Urothelium cell line (cell line): ENCODE measurements around the gene HSD3B1.
"Not testable (repeated sequence)": the region's sequence is repeated elsewhere in the genome, so short reads cannot be mapped to it uniquely, and the experiment has no call there.

Experiments
- DNase-seq: peaks from one replicate; pipeline ENCODE4 v3.0.0; 2011; ENCODE audit warnings: low spot score, mixed read lengths
- FAIRE-seq: peaks from 2 replicates; lab custom pipeline; 2011; peaks lifted over from hg19 to GRCh38; lab: Jason Lieb, UNC

Gene HSD3B1

DNA sequence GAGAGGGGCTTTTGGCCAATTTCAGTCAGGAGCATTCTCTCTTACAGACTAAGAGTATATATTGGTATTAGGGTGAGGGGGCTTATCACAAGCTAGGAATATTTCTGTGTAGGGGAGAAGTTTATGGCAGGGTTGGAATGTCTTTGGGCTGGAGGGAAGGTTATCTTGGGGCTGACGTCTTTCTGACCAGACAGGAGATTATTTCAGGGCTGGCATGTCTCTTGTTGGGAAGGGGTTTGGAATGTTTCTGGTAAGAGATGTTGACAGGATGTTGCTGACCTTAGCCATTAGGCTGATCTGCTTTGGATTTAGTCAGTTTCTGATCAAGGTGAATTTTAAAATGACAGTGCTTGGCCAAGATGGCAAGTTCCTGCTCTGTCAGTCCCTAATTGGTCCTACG, 17.8 kb upstream of the HSD3B1 start:
- FAIRE-seq, result no peak
- DNase-seq, result no peak

DNA sequence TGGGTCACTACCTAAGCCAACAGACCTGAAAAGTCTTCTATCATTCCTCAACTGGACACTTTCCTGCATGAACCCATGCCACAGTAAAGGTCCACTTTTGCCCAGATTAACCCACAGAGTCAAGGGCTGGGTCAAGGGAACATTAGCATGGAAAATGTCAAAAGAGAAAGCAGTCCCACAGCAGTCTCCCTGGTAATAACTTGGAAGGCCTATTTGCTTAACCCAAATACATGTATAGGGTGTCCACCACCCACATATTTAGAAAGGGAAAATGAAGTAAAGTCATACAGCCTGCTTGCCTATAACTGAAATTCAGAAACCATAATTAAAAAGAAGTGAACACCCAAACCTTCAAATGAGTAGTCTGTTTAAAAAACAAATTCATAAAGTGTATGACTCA, 16.1 kb upstream of the HSD3B1 start:
- FAIRE-seq, result no peak
- no peak for DNase-seq

DNA sequence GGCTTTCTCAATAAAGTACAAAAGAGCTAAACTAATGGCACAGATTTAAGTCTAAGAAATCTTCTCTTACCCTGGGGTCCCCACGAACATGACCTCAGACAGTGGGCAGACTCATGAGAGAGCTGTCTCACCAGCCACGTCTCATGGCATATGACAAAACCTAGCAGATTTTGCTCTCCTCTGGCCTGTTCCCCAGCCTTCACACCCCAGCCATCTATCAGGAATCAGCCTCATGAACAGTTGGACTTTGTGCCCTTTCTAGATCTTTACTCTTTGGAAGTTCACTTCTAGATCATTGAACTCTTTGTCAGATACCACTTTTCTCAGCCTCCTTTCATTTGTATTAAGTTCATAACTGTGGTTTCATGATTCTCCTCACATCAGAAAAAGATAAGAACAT, 14.2 kb upstream of the HSD3B1 start:
- DNase-seq (no peak), FAIRE-seq (no peak)

DNA sequence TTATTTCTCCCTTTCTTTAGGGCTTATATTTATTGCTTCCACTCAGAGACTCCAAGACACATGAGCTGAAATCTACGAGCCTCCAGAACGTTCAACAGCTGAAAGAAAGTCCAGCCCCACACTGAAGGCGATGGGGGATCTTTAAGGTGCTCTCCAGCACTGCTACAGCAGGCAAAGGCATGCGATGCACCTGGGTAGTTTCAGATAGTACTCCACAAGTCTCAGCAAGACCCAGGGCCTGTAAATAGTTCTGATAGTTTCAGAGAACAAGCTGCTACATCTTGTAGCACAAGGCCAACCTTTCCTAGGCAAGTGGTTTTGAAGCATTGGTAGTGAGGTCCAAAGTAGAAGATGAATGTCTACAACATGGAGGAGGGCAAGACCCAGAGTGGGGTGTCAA, 2.2 kb upstream of the HSD3B1 start:
- no peak for DNase-seq
- no peak for FAIRE-seq

DNA sequence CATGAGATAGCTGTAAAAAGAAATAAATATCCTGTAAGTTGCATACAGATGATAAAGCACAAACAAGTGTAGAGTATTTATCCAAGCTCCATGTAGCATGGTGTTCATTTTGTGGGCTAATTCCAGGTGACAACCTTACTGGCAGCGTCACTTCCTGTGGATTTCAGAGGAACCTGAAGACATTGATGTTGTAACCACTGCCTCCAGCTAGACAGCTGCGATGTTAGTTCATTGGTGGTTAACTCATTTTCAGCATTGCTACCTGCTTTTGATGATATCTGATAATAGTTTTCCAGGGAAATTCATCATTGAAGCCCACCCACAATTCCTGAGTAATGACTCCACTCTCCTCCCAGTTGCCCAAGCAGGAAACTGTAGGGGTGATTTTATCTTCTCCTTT, 3.0 kb downstream of the HSD3B1 start:
- no peak for FAIRE-seq
- no peak for DNase-seq

DNA sequence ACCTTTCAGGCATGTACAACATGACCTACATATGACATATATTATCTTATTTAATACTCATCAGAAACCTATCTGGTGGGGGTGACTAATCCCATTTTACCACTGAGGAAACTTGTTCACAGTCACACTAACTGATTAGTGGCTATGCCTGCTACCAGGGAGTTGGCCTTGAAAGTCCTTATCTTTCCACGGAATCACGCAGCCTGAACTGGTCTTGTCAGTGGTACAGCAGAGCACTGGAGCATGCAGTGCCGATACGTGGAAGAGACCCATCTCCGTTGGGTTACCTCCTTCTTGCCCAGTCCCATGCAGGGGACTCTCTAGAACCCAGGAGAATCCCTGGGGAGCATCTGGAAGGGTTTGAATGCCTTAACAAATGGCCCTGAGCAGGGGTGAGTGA, 8.2 kb downstream of the HSD3B1 start:
- FAIRE-seq (no peak), DNase-seq (no peak)

DNA sequence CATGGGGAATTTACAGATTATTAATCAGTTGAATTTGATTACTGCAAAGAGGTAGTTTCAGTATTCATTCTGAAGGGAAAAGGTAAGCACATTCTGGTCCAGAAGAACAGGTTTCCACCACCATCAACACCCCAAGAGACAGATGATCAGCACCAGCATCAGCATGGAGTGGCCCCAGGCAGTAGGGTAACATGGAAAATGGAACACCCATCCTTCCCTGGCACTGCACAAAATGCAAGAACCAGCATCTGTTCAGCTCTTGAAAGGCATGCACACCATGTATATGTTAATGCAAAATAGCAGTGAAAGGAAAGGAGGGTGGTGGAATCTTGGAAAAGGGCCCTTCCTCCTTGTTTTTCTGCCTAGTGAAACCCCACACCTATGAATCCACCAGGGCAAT, 9.2 kb downstream of the HSD3B1 start:
- no peak for DNase-seq

DNA sequence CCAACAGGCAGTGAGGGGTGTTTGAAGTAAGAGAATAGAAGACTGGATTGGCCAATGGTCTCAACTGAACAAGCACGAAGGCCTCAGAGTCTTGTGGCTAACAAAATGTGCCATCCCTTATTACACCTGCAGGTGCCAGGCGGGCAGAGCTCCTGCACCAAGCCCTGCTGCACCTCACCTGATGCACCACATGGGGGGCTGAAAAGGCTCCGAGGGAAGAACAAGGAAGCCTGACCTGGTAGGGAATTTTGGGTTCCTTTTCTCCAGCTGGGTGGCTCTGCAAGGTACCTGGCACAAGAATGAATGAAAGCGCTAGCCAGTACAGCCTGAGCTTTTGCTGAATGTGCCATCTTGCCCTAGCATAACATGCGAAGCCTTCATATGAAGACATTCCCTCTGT, 9.7 kb downstream of the HSD3B1 start:
- DNase-seq, result no peak
- FAIRE-seq, result no peak

More for the DNA sequence above, 9.2 kb downstream of the HSD3B1 start:
- FAIRE-seq, result no peak

DNA sequence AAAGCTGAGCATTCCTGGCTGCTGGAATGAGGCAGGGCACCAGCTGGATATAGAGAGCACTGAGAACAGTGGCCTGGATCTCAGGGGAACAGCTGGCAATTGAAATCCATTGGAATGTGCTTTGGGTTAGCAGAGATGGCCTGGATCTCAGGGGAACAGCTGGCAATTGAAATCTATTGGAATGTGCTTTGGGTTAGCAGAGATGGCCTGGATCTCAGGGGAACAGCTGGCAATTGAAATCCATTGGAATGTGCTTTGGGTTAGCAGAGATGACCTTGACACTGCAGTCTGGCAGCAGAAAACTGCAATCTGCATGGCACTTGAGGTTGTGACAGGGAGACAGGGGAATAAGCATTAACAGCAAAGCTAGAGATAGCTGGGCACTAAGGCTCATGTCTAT, 10.7 kb downstream of the HSD3B1 start:
- DNase-seq, result not testable (repeated sequence)
- FAIRE-seq, result peak; percentile 70

DNA sequence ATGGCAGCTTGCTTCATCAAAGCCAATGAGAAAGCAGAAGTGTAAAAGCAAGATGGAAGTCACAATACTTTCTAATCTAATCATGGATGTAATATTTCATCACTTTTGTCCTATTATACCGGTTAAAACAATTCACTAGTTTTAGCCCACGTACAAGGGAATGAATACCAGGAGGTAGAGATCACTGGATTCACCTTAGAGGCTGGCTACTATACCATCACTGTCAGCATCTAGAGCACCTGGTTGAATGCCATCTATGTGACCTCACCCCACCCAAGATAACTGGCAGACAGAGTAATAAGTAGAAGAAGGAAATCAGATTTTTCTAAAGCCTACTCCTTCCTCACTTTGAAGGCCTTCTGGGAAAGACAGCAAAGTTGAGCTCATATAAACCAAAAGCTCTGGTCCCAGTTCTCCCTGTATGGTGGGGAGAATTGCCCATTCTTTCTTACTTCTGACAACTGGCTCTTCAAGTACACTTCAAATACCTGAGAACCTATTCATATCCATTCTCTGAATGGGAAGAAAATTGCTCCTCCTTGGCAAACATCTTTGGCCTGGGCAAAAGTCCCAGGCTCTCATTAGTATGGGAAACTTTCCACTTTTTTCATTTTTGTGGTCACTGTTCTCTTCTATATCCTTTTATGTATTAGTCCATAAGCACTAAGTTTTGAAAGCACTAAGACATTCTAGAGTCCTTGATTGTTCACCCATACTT, 24.8 kb downstream of the HSD3B1 start:
- FAIRE-seq (no peak), DNase-seq (no peak)

DNA sequence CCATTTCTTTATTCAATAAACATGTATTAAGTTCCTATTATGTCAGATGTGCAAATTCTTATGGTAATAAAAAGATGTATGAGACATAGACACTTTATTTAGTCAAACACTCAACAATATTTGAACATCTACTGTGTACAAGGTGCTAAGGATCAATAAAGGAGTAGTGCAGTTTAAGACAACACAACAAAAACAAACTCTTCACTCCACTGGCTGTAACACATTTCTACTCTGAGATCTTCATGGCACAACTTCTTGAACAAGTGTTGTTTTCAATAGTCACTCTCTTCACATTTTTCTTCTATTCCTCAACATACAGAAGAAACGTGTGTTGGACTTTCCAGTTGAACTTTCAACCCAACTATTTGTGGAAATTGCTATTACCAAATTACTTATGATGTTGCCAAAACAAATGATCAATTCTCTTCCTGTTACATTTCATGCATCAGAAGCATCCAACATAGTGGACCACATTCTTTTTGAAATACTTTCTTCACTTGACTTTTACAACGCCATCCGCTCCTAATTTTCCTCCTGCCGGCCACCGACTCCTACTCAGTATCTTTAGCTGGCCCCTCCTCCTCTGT, 25.4 kb downstream of the HSD3B1 start:
- DNase-seq, result no peak
- FAIRE-seq, result no peak

DNA sequence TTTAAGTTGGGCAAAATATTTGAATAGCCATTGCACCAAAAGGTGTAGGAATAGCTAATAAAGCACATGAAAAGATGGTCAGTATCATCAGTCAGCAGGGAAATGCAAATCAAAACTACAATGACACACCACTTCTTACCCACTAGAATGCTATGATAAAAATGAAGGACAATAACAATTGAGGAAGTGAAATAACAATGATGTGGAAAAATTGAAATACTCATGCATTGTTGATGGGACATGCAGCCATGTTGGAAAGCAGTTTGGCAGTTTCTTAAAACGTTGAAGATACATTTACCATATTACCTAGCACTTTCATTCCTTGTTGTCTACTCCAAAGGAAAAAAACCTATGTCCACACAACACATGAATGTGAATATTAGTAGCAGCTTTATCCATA, 28.4 kb downstream of the HSD3B1 start:
- FAIRE-seq (no peak), DNase-seq (no peak)

DNA sequence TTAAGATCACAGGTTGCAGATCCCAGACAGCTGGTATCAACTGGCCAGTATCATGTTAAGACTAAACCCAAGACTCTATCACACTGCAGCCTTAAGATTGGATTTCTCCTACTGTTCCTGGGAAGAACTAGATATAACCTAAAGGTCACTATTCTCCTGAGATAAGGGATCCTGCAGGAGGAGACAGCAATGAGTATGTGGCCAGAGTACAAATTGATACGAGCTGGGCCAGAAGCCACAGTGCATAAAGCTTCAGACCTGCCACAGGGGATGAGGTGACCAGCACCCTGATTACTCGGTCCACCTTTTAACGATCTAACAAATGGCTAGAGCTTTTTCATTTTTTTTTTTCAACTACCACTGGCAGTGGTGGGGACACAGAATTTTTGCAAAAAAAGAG, 31.0 kb downstream of the HSD3B1 start:
- DNase-seq (no peak), FAIRE-seq (no peak)

DNA sequence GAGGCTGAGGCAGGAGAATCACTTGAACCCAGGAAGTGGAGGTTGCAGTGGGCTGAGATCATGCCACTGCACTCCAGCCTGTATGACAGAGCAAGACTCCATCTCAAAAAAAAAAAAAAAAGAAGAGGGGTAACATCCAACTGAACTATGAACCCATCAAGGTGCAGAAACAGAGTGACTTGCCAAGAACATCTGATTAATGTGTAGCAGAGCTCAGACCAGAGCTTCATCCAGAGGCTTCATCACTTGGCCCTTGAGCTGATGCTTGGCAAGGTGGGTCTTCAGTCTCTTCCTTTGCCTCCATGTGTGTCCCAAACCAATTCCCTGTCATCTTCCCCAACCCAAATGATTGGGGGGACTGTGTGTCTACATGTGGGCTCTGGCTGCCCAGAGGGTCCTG, 32.6 kb downstream of the HSD3B1 start:
- FAIRE-seq, result no peak
- no peak for DNase-seq

DNA sequence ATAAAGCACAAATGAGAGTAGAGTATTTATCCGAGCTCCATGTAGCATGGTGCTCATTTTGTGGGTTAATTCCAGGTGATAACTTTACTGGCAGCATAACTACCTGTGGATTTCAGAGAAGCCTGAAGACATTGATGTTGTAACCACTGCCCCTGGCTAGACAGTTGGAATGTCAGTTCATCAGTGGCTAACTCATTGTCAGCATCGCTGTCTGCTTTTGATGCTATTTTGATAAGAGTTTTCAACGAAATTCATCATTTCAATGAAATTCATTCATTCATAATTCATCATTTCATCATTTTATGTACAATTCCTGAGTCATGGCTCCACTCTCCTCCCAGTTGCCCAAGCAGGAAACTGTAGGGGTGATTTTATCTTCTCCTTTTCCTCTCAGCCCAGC, 34.4 kb downstream of the HSD3B1 start:
- no peak for FAIRE-seq
- DNase-seq, result no peak

DNA sequence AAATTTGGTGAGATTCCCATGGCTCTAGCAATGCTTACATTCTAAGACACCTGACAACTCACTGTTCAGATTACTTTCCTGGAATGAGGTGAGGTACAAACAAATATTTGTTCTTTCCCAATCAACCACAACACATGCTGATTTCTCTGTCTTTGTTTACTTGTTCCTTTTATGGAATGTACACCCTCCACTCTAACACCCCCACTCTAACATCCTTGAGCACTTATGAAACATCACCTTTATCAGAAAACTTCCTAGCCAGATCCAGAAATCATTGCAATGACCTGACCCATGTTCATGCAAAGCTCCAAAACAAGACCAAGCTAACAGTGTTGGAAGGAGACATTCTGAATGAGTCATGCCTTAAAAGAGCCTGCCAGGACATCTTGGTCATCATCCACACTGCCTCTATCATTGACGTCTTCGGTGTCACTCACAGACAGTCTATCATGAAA, 35.5 kb downstream of the HSD3B1 start:
- DNase-seq (peak; percentile 29), FAIRE-seq (no peak)

DNA sequence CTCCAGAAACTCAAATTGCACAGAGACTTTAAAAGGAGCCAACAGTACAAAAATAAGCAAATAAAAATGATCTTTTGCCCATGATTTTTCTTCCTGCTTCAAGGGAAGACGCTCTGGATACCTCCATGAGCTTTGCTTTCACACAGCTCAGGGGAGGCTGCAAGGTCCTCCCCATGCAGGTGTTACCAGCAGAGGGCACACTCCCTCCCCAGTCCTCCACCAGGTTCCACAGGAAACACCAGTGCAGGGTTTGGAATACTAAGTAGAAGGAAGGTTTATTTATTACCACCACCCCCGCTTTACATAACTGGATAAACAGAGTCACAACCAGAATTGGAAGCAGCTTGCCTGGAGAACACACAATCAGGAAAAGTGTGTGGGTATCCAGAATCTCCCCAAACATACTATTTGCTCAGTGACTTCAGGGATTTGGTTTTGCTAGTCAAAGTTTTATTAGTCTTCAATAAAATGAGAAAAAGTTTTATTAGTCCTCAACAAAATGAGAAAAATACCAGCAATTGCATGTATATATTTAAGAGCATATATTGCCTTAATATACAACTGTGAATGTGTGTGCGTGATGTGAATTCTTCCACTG, 37.3 kb downstream of the HSD3B1 start:
- FAIRE-seq, result no peak
- no peak for DNase-seq

DNA sequence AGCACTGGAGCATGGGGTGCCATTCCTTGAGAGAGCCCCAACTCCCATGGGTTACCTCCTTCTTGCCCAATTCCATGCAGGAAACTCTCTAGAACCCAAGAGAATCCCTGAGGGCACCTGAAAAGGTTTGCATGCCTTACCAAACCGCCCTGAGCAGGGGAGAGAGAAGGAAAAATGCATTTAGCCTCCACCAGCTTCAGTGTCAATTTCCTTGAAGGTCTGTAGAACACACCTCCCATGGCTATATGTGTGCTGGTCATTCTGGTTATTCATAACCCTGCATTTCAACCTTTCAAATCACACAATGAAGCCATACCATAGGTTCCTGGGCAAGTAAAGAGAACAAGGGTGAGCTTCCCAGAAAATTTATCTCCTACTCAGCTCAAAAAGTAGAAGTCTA, 39.6 kb downstream of the HSD3B1 start:
- FAIRE-seq, result no peak

DNA sequence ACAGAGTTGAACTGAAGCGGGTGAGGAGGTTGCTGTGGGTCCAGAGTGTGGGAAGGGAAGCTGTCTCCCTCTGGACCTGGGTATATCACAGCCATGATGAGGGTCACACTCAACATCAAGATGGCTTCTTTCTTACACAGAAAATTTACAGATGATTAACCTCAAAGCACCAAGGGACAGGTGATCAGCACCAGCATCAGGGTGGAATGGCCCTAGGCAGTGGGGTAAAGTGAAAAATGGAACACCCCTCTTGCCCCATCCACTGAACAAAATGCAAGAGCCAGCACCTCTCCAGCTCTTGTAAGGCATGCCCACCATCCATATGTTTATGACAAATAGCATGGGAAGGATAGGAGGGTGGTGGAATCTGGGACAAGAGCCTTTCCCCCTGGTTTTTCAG, 40.3 kb downstream of the HSD3B1 start:
- no peak for DNase-seq
- no peak for FAIRE-seq

More for the DNA sequence above, 39.6 kb downstream of the HSD3B1 start:
- DNase-seq, result no peak

DNA sequence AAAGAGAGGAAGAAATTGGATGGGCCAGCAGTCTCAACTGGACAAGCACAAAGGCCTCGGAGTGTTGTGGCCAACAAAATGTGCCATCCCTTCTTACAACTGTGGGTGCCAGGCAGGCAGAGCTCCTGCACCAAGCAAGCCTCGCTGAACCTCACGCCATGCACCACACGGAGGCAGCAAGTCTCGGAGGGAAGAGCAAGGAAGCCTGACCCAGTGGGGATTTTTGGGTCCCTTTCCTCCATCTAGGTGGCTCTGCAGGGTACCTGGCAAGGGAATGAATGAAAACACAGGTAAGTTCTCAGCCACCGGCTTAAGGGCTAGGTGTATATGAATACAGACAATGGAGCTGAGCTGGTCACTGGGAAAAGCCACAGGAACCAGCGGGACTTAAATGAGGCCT, 40.8 kb downstream of the HSD3B1 start:
- FAIRE-seq, result no peak
- DNase-seq, result no peak

DNA sequence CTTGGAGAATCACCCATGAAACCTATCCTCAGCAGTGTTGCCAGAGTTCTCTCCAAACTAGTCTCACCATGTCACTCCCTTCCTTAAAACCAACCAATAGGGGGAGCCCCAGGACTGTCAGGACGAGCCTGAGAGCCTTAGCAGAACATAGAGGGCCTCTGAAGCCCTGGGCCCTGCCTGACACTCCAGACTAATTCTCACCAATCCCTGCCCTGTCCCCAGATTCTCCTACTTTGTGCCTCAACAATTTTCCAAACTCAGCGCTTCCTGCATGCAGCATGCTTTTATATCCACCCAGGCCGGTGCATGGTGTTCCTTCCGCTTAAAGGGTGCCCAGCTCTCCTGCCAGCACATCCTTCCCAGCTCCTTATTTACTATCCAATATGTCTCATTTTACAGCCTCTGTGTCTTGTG, 42.7 kb downstream of the HSD3B1 start:
- FAIRE-seq (peak; percentile 74), DNase-seq (peak; percentile 47)

DNA sequence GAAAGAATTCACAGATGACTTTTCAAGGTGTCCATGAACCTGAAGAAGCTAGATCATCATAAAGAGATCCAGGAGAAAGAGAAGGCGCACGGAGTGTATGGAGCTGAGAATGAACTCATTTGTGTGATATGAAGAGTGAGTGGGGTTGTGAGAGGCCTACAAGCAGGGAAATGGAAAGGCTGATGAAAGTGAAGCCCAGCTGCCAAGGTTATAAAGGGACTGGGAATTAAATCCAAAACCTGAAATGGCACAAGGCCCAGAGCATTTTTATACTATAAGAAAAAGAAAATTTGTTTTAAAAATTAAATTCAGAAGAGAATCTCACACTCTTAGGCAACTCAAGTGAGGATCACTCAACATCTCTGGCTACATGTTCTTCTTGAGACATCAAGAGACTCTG, 43.4 kb downstream of the HSD3B1 start:
- DNase-seq (no peak), FAIRE-seq (no peak)
